HepG2 (cell line): Measurements from ENCODE around the gene TLDC2. TPM values are rescaled to one million over a fixed set of nuclear protein-coding genes. Genes with fewer than 3 reads are reported as not detected.

Experiments
- ATAC-seq: fragments of 200-7000 bp; cut with Tn5 transposase; 3 replicates; pipeline ENCODE4 v1.9.1; 2020; ENCODE audit warnings: mild to moderate bottlenecking, moderate library complexity
- BruUV-seq: library from RNA; stranded (reverse); fragments of 400-500 nt; replicated peaks from 2 replicates; lab custom pipeline; 2021; lab: Mats Ljungman, UMichigan
- CTCF ChIA-PET: fragments of 300-600 bp; formaldehyde crosslinking; extraction: SDS; loops from one replicate; lab custom pipeline; 2021; ENCODE audit warnings: low total read pairs, inconsistent platforms, low intra/inter-chr PET ratio; lab: Yijun Ruan, JAX
- POLR2A ChIA-PET: fragments of 350-600 bp; sonication (Branson Sonifier 250); formaldehyde crosslinking; loops from one replicate; lab custom pipeline; 2020; ENCODE audit warnings: antibody characterized with exemption, inconsistent platforms; lab: Yijun Ruan, JAX
- DNase-seq: peaks from one replicate; pipeline ENCODE4 v3.0.0-alpha.2; 2015; ENCODE audit warnings: low spot score
- FAIRE-seq: peaks from 3 replicates; lab custom pipeline; 2011; peaks lifted over from hg19 to GRCh38; lab: Jason Lieb, UNC
- H2AFZ ChIP-seq: one replicate; pipeline ENCODE4 v1.6.1; 2011; ENCODE audit warnings: low read length, inconsistent platforms
- H3K27ac ChIP-seq: fragments of 300-600 bp; 3 replicates; pipeline ENCODE4 v1.8.0; 2011; ENCODE audit warnings: mixed run types, mild to moderate bottlenecking, mixed read lengths, low read length, inconsistent platforms; ENCODE audit not compliant: insufficient read depth; ENCODE audit errors: extremely low read length
- H3K27me3 ChIP-seq, 2 experiments: fragments of 200-600 bp in 1 of 2; 2 replicates in 1 of 2; 3 replicates in 1 of 2; pipeline versions ENCODE4 v1.6.0 to v1.8.0; 2011; ENCODE audit warnings: low read length in 2 of 2, mild to moderate bottlenecking in 2 of 2, moderate library complexity in 2 of 2, inconsistent platforms in 1 of 2; ENCODE audit not compliant: insufficient read depth in 2 of 2, control insufficient read depth in 1 of 2
- H3K36me3 ChIP-seq, 2 experiments: fragments of 200-600 bp in 1 of 2; replicated peaks in 1 of 2; 2 replicates in 1 of 2; 3 replicates in 1 of 2; pipeline versions ENCODE4 v1.5.1 to v1.8.0; 2011; ENCODE audit warnings: low read length in 2 of 2, inconsistent platforms in 1 of 2; ENCODE audit not compliant: insufficient read depth in 2 of 2, control insufficient read depth in 1 of 2
- H3K4me1 ChIP-seq: 2 replicates; pipeline ENCODE4 v1.5.1; 2012; ENCODE audit warnings: low read length, inconsistent platforms; ENCODE audit not compliant: insufficient read depth
- H3K4me2 ChIP-seq: 2 replicates; pipeline ENCODE4 v1.6.0; 2011; ENCODE audit warnings: low read depth, low read length, inconsistent platforms
- H3K4me3 ChIP-seq, 3 experiments: fragments of 200-600 bp in 1 of 3; sonication (generic), shearing (Covaris generic) in 1 of 3; replicated peaks in 1 of 3; 2 replicates each; pipeline ENCODE4 v1.5.1; 2011 to 2016; ENCODE audit warnings: low read length in 3 of 3, inconsistent platforms in 2 of 3, low read depth in 2 of 3, mild to moderate bottlenecking in 2 of 3, control low read depth in 1 of 3, mixed read lengths in 1 of 3; ENCODE audit not compliant: insufficient read depth in 1 of 3
- H3K79me2 ChIP-seq: one replicate; pipeline ENCODE4 v1.6.1; 2011; ENCODE audit warnings: low read length, inconsistent platforms; ENCODE audit not compliant: insufficient read depth
- H3K9ac ChIP-seq: 2 replicates; pipeline ENCODE4 v1.6.0; 2011; ENCODE audit warnings: mild to moderate bottlenecking, low read depth, low read length, inconsistent platforms; ENCODE audit not compliant: insufficient read depth
- H3K9me3 ChIP-seq: 2 replicates; pipeline ENCODE4 v1.5.1; 2012; ENCODE audit warnings: mild to moderate bottlenecking, low read length
- H4K20me1 ChIP-seq: 2 replicates; pipeline ENCODE4 v1.6.0; 2011; ENCODE audit warnings: inconsistent platforms, mild to moderate bottlenecking, low read length, moderate library complexity; ENCODE audit not compliant: insufficient read depth
- ATM ChIP-seq: fragments of 450-650 bp; IDR thresholded peaks from 2 replicates; pipeline ENCODE4 v1.7.1; 2017; ENCODE audit warnings: mild to moderate bottlenecking, borderline replicate concordance
- HMG20A ChIP-seq: IDR thresholded peaks from 2 replicates; pipeline ENCODE4 v1.6.1; 2016; ENCODE audit warnings: borderline replicate concordance
- HNF4G ChIP-seq, 2 experiments: sonication (generic) in 1 of 2; formaldehyde crosslinking in 1 of 2; IDR thresholded peaks; 2 replicates each; pipeline versions ENCODE4 v1.4.0 to v1.6.1; 2011 to 2020; ENCODE audit warnings: borderline replicate concordance in 2 of 2, low read depth in 2 of 2, mild to moderate bottlenecking in 2 of 2, low read length in 1 of 2, missing genetic modification reagents in 1 of 2, moderate library complexity in 1 of 2
- PHF5A ChIP-seq: IDR thresholded peaks from one replicate; pipeline ENCODE4 v1.6.1; 2018; ENCODE audit warnings: low read depth, missing genetic modification reagents; ENCODE audit not compliant: unreplicated experiment
- SOX6 ChIP-seq, 2 experiments: fragments of 450-650 bp in 1 of 2; sonication (generic) in 1 of 2; formaldehyde crosslinking in 1 of 2; IDR thresholded peaks; 2 replicates each; pipeline versions ENCODE4 v1.4.0 to v1.6.1; 2017 to 2020; ENCODE audit warnings: antibody characterized with exemption in 1 of 2, mild to moderate bottlenecking in 1 of 2, missing genetic modification reagents in 1 of 2
- ZBTB44 ChIP-seq: sonication (generic); formaldehyde crosslinking; IDR thresholded peaks from 2 replicates; pipeline ENCODE4 v1.4.0; 2020; ENCODE audit warnings: missing genetic modification reagents
- ZBTB49 ChIP-seq: sonication (generic); formaldehyde crosslinking; IDR thresholded peaks from 2 replicates; pipeline ENCODE4 v1.4.0; 2020; ENCODE audit warnings: missing genetic modification reagents, borderline replicate concordance
- ZFY ChIP-seq: sonication (generic); formaldehyde crosslinking; IDR thresholded peaks from 2 replicates; pipeline ENCODE4 v1.4.0; 2020; ENCODE audit warnings: missing genetic modification reagents
- ZNF460 ChIP-seq: sonication (generic); formaldehyde crosslinking; IDR thresholded peaks from 2 replicates; pipeline ENCODE4 v1.5.1; 2020; ENCODE audit warnings: missing genetic modification reagents, mild to moderate bottlenecking, borderline replicate concordance
- ZNF496 ChIP-seq: sonication (generic); formaldehyde crosslinking; IDR thresholded peaks from 2 replicates; pipeline ENCODE4 v1.8.1; 2023; ENCODE audit warnings: mild to moderate bottlenecking, moderate library complexity, missing genetic modification reagents; ENCODE audit not compliant: insufficient replicate concordance
- ZNF503 ChIP-seq: sonication (generic); formaldehyde crosslinking; IDR thresholded peaks from 2 replicates; pipeline ENCODE4 v1.4.0; 2020; ENCODE audit warnings: missing genetic modification reagents
- ZNF549 ChIP-seq: sonication (generic); formaldehyde crosslinking; IDR thresholded peaks from 2 replicates; pipeline ENCODE4 v1.5.0; 2020; ENCODE audit warnings: missing genetic modification reagents
- WGBS: methylation state at CpG from one replicate; pipeline ENCODE4 v1.1.6; 2017; ENCODE audit warnings: low lambda C conversion rate; 5-methylcytosine and 5-hydroxymethylcytosine counted together
- in situ Hi-C: cut with HindIII; loops from 2 replicates; pipeline ENCODE4 v1.10.0; 2017; ENCODE audit warnings: low pct_unique_long_range_greater_than_20kb; ENCODE audit not compliant: extremely low pct_ligation_motif_present
- intact Hi-C: fragments of 100-400 bp; cut with micrococcal nuclease; formaldehyde crosslinking; loops from one replicate; pipeline ENCODE4 v1.10.0; 2022; ENCODE audit not compliant: unreplicated experiment
- polyA plus RNA-seq, 8 experiments: library from polyadenylated mRNA; depleted of rRNA in 3 of 8; stranded (reverse) in 7 of 8; unstranded in 1 of 8; fragments of >200 nt; fragmentation: Illumina TruSeq in 4 of 8; extraction: Trizol in 4 of 8; gene quantifications; 2 replicates each; pipeline versions ENCODE4 v1.2.1 to v1.2.3, GENCODE V29; 2011 to 2016; ENCODE audit warnings: low read depth in 4 of 8, missing spikeins in 1 of 8, mixed read lengths in 1 of 8; ENCODE audit not compliant: insufficient read depth in 1 of 8
- total RNA-seq, 5 experiments: library from RNA; depleted of rRNA; stranded (reverse); fragments of >200 nt; fragmentation: Illumina TruSeq; extraction: Trizol; gene quantifications; 2 replicates each; pipeline ENCODE4 v1.2.3, GENCODE V29; 2016; ENCODE audit warnings: low read depth in 1 of 5

TLDC2 gene
- total and polyA plus RNA-seq, 2 of the 13 experiments (the other 11 are each of a cell fraction or from before 2014, with no cell fraction given): 1.5 to 1.6 TPM

GRCh38 chr20:36893801-36894200, 17.9 kb downstream of the TLDC2 start:
- ATAC-seq (no peak), DNase-seq (no peak), FAIRE-seq (no peak)
- Histone ChIP-seq H3K36me3 (peaks cover 14 to 44% of the 10 kb centered on the region in 2 experiments), H3K4me3 (no peak overlapping the region), H3K4me1 (no peaks in the 10 kb centered on the region), H2AFZ (no peak overlapping the region), H3K27me3 (no peaks in the 10 kb centered on the region), H3K9ac (no peak overlapping the region), H3K27ac (no peak overlapping the region), H3K79me2 (no peaks in the 10 kb centered on the region), H3K9me3 (no peaks in the 10 kb centered on the region), H3K4me2 (no peak overlapping the region), H4K20me1 (no peaks in the 10 kb centered on the region)
- WGBS: 94% methylated on average over 3 of the region's 3 CpGs
- intact Hi-C loops (no loop called here), in situ Hi-C loops (no loop called here)
- CTCF ChIA-PET: no interaction called here
- POLR2A ChIA-PET: no interaction called here
- TF ChIP-seq ZNF549 (CRISPR knock-in tag) (no peak), ZFY (CRISPR knock-in tag) (no peak), HNF4G (IDR thresholded peaks at IDR 0.05; ENCODE audit: borderline replicate concordance, low read depth, low read length) (no peak), HNF4G (CRISPR knock-in tag; IDR thresholded peaks at IDR 0.05; ENCODE audit: borderline replicate concordance, low read depth) (no peak)
- no TSS peak for BruUV-seq

GRCh38 chr20:36895036-36895435, 19.1 kb downstream of the TLDC2 start:
- Histone ChIP-seq H3K4me2 (no peak overlapping the region), H3K4me1 (no peaks in the 10 kb centered on the region), H3K9me3 (no peaks in the 10 kb centered on the region), H3K36me3 (peaks cover 17 to 40% of the 10 kb centered on the region in 2 experiments), H3K27ac (no peak overlapping the region), H3K4me3 (no peak overlapping the region), H3K79me2 (no peaks in the 10 kb centered on the region), H3K9ac (no peak overlapping the region), H4K20me1 (no peaks in the 10 kb centered on the region), H3K27me3 (no peaks in the 10 kb centered on the region), H2AFZ (no peak overlapping the region)
- POLR2A ChIA-PET: no interaction called here
- BruUV-seq: no TSS peak
- intact Hi-C loops (no loop called here), in situ Hi-C loops (no loop called here)
- DNase-seq (no peak), FAIRE-seq (no peak), ATAC-seq (no peak)
- no peak for TF ChIP-seq SOX6 (IDR thresholded peaks at IDR 0.05)
- no peak for TF ChIP-seq SOX6 (CRISPR knock-in tag; IDR thresholded peaks at IDR 0.05)
- TF ChIP-seq ZNF460 (CRISPR knock-in tag): no peak
- TF ChIP-seq ZNF496: no peak
- no peak for TF ChIP-seq ATM
- TF ChIP-seq ZNF503: no peak
- no peak for TF ChIP-seq HMG20A (CRISPR knock-in tag)
- no peak for TF ChIP-seq ZBTB44 (CRISPR knock-in tag)
- TF ChIP-seq ZBTB49: no peak
- no peak for TF ChIP-seq PHF5A
- CTCF ChIA-PET: no interaction called here
- WGBS: 97% methylated on average over 2 of the region's 2 CpGs
